NT2/D1 (cell line): Measurements from ENCODE around the gene SAMD8.

Source experiments
- DNase-seq: peaks from one replicate; pipeline ENCODE4 v3.0.0-alpha.2; 2011; ENCODE audit warnings: low read depth, low spot score
- H3K27me3 ChIP-seq: 2 replicates; pipeline ENCODE4 v1.6.0; 2011; ENCODE audit warnings: mild to moderate bottlenecking; ENCODE audit not compliant: insufficient read length, insufficient read depth
- H3K36me3 ChIP-seq: 2 replicates; pipeline ENCODE4 v1.6.1; 2011; ENCODE audit warnings: mild to moderate bottlenecking, low read length, mixed read lengths; ENCODE audit not compliant: insufficient read depth, insufficient read length
- H3K4me1 ChIP-seq: 2 replicates; pipeline ENCODE4 v1.5.1; 2011; ENCODE audit not compliant: insufficient read depth, insufficient read length
- H3K4me3 ChIP-seq: 2 replicates; pipeline ENCODE4 v1.5.1; 2011; ENCODE audit warnings: low read depth; ENCODE audit not compliant: insufficient read length
- H3K9ac ChIP-seq: 2 replicates; pipeline ENCODE4 v1.6.0; 2011; ENCODE audit warnings: low read depth; ENCODE audit not compliant: insufficient read length
- H3K9me3 ChIP-seq: 2 replicates; pipeline ENCODE4 v1.5.1; 2011; ENCODE audit warnings: mild to moderate bottlenecking, low read length; ENCODE audit not compliant: insufficient read depth
- SUZ12 ChIP-seq: IDR thresholded peaks from 2 replicates; pipeline ENCODE4 v1.6.1; 2011; ENCODE audit not compliant: insufficient read length, insufficient read depth; ENCODE audit errors: extremely low read depth
- YY1 ChIP-seq: IDR thresholded peaks from 2 replicates; pipeline ENCODE4 v1.6.1; 2011; ENCODE audit not compliant: insufficient read length, insufficient read depth
- ZNF274 ChIP-seq: IDR thresholded peaks from 2 replicates; pipeline ENCODE4 v1.6.1; 2011; ENCODE audit warnings: mild to moderate bottlenecking, low read depth, low read length

The SAMD8 gene

DNA sequence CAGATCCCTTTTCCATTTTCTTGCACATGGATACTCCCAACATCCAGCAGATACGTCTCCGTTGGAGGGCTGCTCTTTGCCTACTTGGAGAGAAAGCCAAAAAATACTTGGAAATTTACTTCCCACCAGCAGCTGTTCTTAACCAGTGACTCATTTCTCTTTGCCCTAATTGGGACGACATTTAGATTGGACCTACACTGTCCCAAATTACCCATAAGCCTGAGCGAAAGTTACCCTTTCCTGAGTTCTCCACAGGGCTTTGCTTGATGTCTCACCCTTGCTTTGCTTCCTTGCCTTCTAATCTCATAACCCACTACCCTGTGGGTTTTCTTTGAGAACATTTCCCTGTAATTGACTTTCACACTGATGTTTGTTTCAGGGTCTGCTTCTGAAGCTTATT, 48.1 kb downstream of the SAMD8 start:
- DNase-seq = no peak
- H3K36me3 ChIP-seq = peaks cover 7% of the 10 kb centered on the region
- no peak overlapping the region for H3K9ac ChIP-seq
- no peaks in the 10 kb centered on the region for H3K27me3 ChIP-seq
- H3K9me3 ChIP-seq = no peaks in the 10 kb centered on the region
- TF ChIP-seq ZNF274 = no peak
- TF ChIP-seq SUZ12 = no peak
- no peak for TF ChIP-seq YY1
- no peaks in the 10 kb centered on the region for H3K4me1 ChIP-seq
- no peak overlapping the region for H3K4me3 ChIP-seq

DNA sequence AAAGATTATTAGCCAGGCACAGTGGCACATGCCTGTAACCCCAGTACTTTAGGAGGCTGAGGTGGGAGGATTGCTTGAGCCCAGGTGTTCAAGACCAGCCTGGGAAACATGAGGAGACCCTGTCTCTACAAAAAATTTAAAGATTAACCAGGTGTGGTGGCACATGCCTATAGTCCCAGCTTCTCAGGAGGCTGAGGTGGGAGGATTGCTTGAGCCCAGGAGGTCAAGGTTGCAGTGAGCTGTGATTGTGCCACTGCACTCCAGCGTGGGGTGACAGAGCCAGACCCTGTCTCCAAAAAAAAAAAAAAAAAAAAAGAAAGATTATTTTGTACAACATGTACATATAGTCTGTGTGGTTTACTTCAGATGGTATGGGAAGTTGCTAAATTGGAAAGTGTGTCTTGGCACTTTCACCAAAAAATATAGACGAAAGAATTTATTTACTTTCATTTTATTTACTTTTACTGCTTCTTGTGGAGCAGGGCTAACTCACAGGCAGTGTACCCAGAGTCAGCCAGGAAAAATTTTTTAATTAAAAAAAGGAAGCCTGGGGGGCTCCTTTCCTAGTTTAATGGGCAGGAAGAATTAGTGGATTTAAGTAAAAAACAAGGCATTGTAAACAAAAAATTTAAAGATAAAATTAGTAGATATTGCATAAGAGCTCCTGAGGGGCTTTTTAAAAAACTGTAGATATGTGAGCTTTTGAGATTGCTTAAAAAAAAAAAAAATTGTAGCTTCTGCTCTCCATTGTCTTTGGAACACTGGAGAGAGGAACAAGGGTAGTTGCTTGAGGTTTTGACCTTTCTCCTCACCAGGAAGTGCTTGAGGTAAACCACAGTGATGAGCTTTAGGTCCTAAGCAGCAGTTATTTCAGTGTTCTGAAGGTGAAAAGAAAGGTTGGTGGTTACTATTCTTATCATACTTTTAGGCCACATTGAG, 54.5 kb downstream of the SAMD8 start:
- H3K9me3 ChIP-seq = no peaks in the 10 kb centered on the region
- TF ChIP-seq ZNF274 = no peak
- no peak for TF ChIP-seq YY1
- no peak for TF ChIP-seq SUZ12
- no peak overlapping the region for H3K9ac ChIP-seq
- H3K4me1 ChIP-seq = no peaks in the 10 kb centered on the region
- no peak for DNase-seq
- H3K36me3 ChIP-seq = peaks cover 14% of the 10 kb centered on the region
- H3K27me3 ChIP-seq = no peaks in the 10 kb centered on the region
- no peak overlapping the region for H3K4me3 ChIP-seq

DNA sequence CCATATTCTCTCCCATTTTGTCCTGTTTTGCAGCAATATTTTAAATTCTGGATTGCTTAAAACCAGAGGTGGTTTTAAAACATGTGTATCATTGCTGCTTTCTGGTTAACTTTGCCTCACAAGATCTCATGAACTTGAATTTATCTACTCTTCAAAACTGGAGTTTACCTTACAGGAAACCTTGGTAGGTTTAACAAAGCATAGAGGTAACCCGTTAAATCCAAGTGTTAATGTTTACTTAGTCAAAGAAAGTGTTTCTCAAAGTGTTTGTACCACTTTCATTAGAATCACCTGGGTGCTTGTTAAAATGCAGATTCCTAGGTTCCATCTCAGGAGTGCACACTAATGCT, 55.1 kb downstream of the SAMD8 start:
- Histone ChIP-seq H3K4me1 (no peaks in the 10 kb centered on the region), H3K9ac (no peak overlapping the region), H3K9me3 (no peaks in the 10 kb centered on the region), H3K4me3 (no peak overlapping the region), H3K36me3 (peaks cover 14% of the 10 kb centered on the region), H3K27me3 (no peaks in the 10 kb centered on the region)
- TF ChIP-seq YY1 (no peak), ZNF274 (no peak), SUZ12 (no peak)
- no peak for DNase-seq

DNA sequence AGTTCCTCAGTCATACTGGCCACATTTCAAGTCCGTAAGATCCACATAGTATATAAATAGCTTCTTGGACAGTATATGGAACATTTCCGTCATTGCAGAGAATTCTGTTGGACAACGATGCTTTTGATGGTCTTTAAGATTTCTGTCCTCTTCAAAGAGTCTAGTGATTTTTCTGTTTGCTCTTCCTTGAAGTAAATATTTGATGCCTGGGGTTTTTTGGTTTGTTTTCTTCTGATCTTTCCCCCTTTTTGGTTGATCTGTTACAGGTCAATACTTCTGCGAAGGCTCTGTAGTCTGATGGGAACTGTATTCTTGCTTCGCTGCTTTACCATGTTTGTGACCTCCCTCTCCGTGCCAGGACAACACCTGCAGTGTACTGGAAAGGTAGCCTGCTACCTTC, 56.8 kb downstream of the SAMD8 start:
- DNase-seq = no peak
- Histone ChIP-seq H3K9me3 (no peaks in the 10 kb centered on the region), H3K9ac (no peak overlapping the region), H3K4me3 (no peak overlapping the region), H3K36me3 (peaks cover 14% of the 10 kb centered on the region), H3K4me1 (no peaks in the 10 kb centered on the region), H3K27me3 (no peaks in the 10 kb centered on the region)
- TF ChIP-seq YY1 (no peak), SUZ12 (no peak)

DNA sequence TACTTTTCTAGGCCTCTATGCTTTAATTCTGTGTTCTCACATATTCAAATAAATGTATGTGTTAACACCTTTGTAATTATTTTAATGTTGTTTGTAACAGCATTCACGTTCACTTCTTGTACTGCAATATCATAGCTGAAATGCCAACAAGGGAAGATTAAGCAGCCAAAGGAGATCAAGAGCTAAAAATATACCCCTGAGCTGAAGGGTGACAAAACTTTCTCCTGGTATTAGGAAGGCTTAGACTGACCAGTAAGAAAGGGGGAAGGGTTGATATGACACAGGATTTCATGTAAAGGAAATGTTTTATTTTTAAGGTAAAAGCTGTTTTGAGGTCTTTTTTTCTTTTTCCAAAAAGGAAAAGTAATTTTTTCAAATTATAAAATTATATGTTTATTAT, 58.8 kb downstream of the SAMD8 start:
- no peak overlapping the region for H3K9ac ChIP-seq
- peaks cover 14% of the 10 kb centered on the region for H3K36me3 ChIP-seq
- no peak for DNase-seq
- no peak overlapping the region for H3K4me3 ChIP-seq
- H3K27me3 ChIP-seq = no peaks in the 10 kb centered on the region
- no peaks in the 10 kb centered on the region for H3K4me1 ChIP-seq
- TF ChIP-seq ZNF274 = no peak
- TF ChIP-seq SUZ12 = no peak
- TF ChIP-seq YY1 = no peak
- H3K9me3 ChIP-seq = no peaks in the 10 kb centered on the region

DNA sequence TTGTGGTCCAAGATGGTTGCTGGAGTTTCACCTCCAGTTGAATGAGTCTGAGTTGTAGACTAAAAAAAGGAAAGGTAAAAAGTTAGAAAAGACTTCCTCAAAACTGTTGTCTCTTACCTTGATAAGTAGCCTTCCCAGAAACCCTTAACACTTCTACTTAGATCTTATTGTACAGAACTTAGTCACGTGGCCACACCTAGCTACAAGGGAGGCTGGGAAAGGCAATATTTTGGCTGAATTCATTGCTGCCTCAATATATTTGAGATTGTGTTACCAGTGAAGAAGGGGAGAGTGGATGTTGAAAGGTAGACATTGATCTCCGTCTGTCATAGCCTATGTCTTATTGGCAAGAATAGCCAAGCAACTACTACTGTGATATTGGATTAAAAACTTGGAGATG, 63.6 kb downstream of the SAMD8 start:
- no peaks in the 10 kb centered on the region for H3K9me3 ChIP-seq
- no peaks in the 10 kb centered on the region for H3K4me1 ChIP-seq
- H3K4me3 ChIP-seq = no peak overlapping the region
- H3K36me3 ChIP-seq = peaks cover 12% of the 10 kb centered on the region
- DNase-seq = no peak
- no peak for TF ChIP-seq SUZ12
- no peak for TF ChIP-seq ZNF274
- no peak for TF ChIP-seq YY1
- no peak overlapping the region for H3K9ac ChIP-seq
- no peaks in the 10 kb centered on the region for H3K27me3 ChIP-seq

DNA sequence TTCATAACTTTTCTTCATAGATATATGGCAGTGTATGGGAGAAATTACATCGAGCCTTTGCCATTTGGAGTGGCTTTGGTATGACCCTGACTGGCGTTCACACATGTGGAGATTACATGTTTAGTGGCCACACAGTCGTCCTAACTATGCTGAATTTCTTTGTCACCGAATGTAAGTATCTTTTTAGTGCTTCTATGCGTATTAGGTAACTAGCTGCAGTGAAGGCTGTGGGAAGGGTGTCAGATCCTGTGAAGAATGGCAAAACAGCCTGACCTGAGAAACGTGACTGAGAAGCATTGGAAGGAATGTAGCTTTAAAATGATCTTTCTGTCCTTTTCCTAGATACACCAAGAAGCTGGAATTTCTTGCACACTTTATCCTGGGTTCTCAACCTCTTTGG, 64.6 kb downstream of the SAMD8 start:
- no peak overlapping the region for H3K9ac ChIP-seq
- no peaks in the 10 kb centered on the region for H3K4me1 ChIP-seq
- no peaks in the 10 kb centered on the region for H3K9me3 ChIP-seq
- H3K36me3 ChIP-seq = peaks cover 12% of the 10 kb centered on the region
- no peak overlapping the region for H3K4me3 ChIP-seq
- H3K27me3 ChIP-seq = no peaks in the 10 kb centered on the region
- TF ChIP-seq ZNF274 (no peak), YY1 (no peak)
- DNase-seq = no peak

DNA sequence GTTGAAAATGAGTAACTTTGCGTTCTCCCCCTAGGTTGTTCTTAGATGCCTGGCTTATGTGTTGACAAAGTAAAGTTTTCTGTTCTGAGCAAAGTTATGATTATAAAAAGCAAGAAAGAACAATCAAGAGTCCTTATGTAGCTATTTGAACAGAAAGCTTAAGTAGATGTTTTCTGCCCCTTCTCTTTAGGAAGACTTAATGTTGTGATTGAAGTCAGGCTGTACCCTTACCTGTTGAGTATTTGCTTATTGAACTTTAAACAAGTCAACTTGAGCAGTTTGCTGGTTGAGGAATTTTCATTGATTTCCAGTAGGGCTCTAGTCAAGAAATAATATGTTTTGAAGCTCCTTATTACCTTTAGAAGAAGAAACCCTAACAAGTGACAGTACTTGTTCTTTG, 65.3 kb downstream of the SAMD8 start:
- Histone ChIP-seq H3K9me3 (no peaks in the 10 kb centered on the region), H3K4me3 (no peak overlapping the region), H3K9ac (no peak overlapping the region), H3K36me3 (peaks cover 12% of the 10 kb centered on the region), H3K4me1 (no peaks in the 10 kb centered on the region), H3K27me3 (no peaks in the 10 kb centered on the region)
- TF ChIP-seq SUZ12 = no peak
- TF ChIP-seq YY1 = no peak
- TF ChIP-seq ZNF274 = no peak
- no peak for DNase-seq
